Neural cell (in vitro differentiated cells): ENCODE measurements around the gene SLC6A19.

Experiments used
- CTCF ChIP-seq: fragments of 450-650 bp; IDR thresholded peaks from 2 replicates; pipeline ENCODE4 v1.5.1; 2014; ENCODE audit warnings: antibody characterized with exemption, mild to moderate bottlenecking, moderate library complexity; ENCODE audit not compliant: poor library complexity, severe bottlenecking
- EZH2 ChIP-seq: fragments of 200-600, 300-800 bp; shearing (Covaris generic), sonication (generic); IDR thresholded peaks from 2 replicates; pipeline ENCODE4 v1.6.1; 2014; ENCODE audit warnings: antibody characterized with exemption, low read length, borderline replicate concordance, mild to moderate bottlenecking; ENCODE audit not compliant: insufficient read depth, poor library complexity, severe bottlenecking

- TF ChIP-seq CTCF (no peak), EZH2 (no peak)
Measured at GRCh38 chr5:1210832-1211251, 9.4 kb downstream of the SLC6A19 start.
